ENCODE data around the gene PRR11.
"Not testable (repeated sequence)": the region's sequence is repeated elsewhere in the genome, so short reads cannot be mapped to it uniquely, and the experiment has no call there.

PRR11 gene

DNA sequence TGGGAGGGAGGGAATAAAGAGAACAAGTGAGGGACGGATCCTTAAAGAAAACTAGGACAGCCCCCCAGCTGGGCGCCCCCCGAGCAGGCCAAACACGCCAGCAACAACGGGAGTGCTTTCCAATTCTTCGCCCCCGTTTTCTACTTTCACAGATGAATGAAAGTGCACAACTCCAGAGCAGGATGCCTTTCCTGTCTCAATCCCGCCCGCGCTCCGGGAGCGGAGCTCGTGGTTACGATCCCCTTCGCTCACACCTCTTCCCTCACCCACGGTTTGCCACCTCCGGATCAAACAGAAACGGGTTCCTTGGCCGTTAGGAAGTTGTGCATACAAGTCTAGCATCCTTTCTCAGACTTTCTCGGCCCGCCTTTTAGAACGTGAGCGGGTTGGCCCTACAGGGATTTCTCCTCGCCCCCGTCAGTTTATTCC, 1.2 kb upstream of the PRR11 start:
- peak; percentile 50 for DNase-seq

GRCh38 chr17:59154721-59155438, 666 bp upstream of the PRR11 start, which contains the start of gene SKA2:
Gene SKA2, minus strand, starts transcription at chr17:59155186. Its CDS starts 23 bp downstream, at chr17:59155163.
- peak; percentile 100 for DNase-seq

- no peak for DNase-seq
These were observed 4.8 kb downstream of the PRR11 start for GRCh38 chr17:59160157-59161025.

GRCh38 chr17:59161477-59161876, 5.9 kb downstream of the PRR11 start:
- no peak for DNase-seq

- no peak for DNase-seq
These were observed 10.4 kb downstream of the PRR11 start for GRCh38 chr17:59165933-59166342.

DNA sequence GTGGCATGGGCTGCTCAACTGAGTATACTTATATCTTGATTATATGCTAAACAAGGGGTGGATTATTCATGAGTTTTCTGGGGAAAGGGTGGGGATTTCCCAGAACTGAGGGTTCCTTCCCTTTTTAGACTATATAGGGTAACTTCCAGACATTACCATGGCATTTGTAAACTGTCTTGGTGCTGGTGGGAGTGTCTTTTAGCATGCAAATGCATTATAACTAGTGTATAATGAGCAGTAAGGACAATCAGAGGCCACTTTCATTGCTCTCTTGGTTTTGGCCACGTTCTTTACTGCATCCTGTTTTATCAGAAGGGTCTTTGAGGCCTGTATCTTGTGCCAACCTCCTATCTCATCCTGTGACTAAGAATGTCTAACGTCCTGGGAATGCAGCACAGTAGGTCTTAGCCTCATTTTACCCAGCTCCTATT, 12.0 kb downstream of the PRR11 start:
- no peak for DNase-seq

DNA sequence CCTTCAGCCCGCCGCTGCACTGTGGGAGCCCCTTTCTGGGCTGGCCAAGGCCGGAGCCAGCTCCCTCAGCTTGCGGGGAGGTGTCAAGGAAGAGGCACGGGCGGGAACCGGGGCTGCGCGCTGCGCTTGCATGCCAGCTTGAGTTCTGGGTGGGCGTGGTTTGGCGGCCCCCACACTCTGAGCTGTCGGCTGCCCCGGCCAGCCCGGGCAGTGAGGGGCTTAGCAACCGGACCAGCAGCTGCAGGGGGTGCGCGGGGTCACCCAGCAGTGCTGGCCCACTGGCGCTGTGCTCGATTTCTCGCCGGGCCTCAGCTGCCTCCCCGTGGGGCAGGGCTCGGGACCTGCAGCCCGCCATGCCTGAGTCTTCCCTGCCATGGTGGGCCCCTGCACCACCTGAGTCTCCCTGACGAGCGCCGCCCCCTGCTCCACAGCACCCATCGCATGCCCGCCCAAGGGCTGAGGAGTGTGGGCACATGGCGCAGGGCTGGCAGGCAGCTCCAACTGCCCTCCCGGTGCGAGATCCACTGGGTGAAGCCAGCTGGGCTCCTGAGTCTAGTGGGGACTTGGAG, 17.0 kb downstream of the PRR11 start:
- no peak for DNase-seq

DNA sequence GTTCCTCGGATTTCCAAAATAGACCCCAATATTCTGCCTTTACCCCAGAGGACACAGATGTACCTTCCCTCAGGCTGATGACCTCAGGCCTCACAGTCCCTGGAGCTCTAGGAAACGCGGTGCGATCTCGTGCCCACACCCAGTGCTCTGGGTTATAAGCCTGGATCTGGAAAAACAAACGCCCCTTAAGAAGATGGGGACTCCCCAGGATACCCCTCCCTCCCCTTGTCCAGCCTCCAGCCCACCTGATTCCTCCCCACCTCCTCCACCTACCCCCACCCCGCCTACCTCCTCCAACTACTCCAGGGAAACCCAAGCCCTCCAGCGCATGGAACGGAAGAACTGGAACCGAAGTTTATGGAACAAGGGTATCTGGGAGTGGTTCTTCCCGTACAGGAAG, 19.1 kb downstream of the PRR11 start:
- DNase-seq = no peak

DNA sequence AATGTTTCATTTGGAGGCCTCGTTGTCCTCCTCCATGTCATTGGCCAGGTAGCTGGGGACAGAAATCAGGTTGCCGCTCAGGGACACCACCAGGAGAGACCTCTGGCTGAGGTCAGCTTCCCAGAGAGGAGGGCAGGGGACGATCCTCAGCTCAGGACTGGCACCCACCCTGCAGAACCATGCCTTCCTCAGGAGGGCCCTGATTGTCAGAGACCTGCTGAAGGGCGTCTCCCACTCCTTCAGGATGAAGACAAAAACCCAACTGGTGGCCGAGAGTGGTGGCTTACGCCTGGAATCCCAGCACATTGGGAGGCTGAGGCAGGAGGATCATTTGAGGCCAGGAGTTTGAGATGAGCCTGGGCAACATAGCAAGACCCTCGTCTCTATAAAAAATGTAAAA, 19.5 kb downstream of the PRR11 start:
- DNase-seq = no peak

DNA sequence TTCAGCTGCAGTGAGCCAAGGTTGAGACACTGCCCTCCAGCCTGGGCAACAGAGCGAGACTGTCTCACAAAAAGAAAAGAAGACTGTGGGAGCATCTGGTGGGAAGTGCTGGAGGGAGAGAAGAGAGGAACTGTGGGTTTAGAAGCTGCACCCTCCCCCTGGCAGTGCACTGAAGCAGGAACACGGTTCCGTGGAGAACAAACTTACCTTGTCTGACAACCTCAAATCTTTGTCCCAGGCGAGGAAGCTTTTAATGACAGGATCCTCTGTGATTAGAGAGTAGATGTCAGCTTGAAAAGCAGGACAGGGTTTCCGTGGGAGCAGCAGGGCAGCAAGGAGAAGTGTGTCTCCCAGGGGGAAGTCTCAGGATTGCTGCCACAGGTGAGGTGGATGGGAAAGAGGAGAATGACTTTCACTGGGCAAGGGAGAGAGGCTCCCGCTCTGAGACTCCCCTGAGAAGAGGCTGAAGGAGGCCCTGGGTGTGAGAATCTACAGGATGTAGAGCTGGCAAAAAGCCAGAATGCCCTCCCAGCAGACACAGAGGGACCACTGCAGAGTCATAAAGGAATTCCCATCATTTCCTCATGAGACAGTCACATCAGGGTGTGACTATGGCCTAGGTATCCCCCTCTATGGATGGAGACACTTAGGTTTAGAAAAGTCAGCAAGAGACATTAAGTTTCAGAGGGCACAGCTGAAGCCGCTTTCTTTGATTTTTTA, 22.9 kb downstream of the PRR11 start:
- DNase-seq = no peak

- DNase-seq = not testable (repeated sequence)
These were observed 24.1 kb downstream of the PRR11 start for GRCh38 chr17:59179601-59180000.

- DNase-seq = no peak
These were observed 25.1 kb downstream of the PRR11 start for GRCh38 chr17:59180626-59181025.

- DNase-seq = no peak
These were observed 25.9 kb downstream of the PRR11 start for GRCh38 chr17:59181481-59181880.

DNA sequence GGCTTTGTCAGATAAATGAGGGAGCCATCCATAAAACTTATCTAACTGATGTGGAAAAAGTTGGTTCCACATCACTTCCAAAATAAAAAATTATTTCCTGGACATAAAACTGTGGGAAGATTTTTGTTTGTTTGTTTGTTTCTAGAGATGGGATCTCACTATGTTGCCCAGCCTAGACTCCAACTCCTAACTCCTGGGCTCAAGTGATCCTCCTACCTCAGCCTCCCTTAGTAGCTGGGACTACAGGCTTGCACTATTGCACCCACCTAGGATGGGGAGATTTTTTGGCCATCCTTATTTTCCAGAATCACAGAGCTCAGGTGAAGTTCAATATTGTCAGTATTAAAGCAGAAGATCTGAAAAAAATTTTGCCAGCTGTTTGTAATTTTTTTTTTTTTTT, 30.5 kb downstream of the PRR11 start:
- no peak for DNase-seq

GRCh38 chr17:59186850-59187249, 31.3 kb downstream of the PRR11 start:
- no peak for DNase-seq

GRCh38 chr17:59190806-59191205, 35.3 kb downstream of the PRR11 start:
- no peak for DNase-seq

DNA sequence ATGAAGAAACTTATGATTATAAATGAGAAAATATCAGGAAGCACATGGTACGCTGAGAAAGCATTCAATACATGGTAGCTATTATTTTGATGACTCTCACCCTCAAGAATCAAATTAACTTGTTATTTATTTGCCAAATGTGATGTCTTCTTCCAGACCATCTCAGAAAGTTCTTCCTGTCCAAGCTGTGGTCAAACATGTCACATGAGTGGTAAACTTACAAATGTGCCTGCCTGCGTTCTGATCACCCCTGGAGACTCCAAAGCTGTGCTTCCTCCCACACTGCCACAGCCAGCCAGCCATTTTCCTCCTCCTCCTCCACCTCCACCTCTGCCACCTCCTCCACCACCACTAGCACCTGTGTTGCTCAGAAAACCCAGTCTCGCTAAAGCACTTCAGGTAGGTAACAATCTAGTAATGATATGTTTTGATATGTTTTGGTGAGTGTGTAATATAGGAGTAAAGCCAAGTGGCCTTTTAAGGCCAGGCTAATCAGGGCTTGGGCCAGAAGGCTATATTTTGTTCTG, 37.9 kb downstream of the PRR11 start:
- no peak for DNase-seq

DNA sequence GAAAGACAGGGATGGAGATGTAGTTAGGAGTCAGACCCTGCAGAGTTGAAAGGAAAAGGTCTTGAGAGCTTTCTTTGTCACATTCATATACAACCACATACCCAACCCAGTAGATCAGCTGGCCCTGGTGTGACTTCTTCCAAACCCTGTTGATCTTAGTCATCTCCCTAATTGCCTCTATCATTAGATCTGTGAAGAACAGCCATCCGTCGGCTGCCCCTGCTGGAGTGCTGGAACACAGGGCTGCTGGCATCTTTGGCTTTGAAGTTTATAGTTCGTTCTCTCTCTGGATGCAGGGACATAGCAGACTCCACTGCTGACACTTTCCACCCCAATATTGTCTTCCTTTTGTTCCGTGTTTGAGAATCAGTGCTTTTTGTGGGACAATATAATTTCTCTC, 43.9 kb downstream of the PRR11 start:
- DNase-seq = no peak

- no peak for DNase-seq
These were observed 46.8 kb downstream of the PRR11 start for GRCh38 chr17:59202320-59202719.

DNA sequence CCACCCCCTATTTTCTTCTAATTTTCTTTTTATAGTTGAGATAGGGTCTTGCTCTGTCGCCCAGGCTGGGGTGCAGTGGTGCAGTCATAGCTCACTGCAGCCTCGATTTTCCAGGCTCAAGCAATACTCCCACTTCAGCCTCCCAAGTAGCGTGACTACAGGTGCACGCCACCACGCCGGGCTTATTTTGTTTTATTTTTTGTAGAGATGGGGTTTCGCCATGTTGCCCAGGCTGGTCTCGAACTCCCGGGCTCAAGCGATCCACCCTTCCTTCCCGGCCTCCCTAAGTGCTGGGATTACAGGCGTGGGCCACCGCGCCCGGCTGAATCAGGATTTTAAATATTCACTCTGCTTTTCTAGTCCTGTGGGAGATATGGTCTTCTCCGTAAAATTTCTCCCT, 63.8 kb downstream of the PRR11 start:
- no peak for DNase-seq

GRCh38 chr17:59219992-59220327, 64.4 kb downstream of the PRR11 start:
- no peak for DNase-seq

DNA sequence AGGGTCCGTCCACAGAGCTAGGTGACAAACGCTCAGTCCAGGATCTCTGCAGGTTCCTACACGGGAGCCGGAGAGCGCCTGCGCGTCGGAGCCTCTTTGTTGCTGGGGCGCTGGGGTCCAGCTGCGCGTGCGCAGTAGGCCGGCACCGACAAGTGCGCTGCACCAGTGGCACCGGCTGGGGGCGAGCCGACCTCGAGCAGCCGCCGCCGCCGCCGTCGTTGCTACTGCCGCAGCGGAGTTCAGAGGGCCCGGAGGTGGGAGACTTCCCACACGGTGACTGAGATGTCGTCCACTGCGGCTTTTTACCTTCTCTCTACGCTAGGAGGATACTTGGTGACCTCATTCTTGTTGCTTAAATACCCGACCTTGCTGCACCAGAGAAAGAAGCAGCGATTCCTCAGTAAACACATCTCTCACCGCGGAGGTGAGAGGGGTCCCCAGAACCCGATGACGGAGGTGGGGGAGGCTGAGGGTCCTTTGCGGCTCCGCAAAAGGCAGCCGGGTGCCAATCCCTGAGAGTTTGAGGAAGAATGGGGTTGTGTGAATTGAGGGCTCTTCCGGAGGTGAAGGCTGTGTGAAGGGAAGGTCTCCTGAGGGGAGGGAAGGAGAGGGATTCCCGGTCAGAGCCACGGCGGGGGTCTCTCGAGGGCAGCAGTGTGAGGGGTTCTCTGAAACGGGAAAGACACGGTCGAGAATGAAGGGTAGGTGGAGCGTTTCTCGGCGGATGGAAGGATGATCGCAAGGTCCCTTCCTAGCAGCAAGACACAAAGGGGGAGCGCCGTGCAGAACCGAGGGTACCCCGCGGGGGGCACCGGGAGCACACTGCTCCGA, 65.0 kb downstream of the PRR11 start, which contains the start of gene GDPD1:
Gene GDPD1, plus strand, starts transcription at position 184 of the 831 bp plus-strand sequence. Its CDS starts 99 bp downstream, at position 283.
- DNase-seq = peak; percentile 94

Data from NCI-H1092 (cell line).